Measurements from ENCODE around the gene CCNL2.
"Not testable (repeated sequence)": the region's sequence is repeated elsewhere in the genome, so short reads cannot be mapped to it uniquely, and the experiment has no call there.

Gene CCNL2

DNA sequence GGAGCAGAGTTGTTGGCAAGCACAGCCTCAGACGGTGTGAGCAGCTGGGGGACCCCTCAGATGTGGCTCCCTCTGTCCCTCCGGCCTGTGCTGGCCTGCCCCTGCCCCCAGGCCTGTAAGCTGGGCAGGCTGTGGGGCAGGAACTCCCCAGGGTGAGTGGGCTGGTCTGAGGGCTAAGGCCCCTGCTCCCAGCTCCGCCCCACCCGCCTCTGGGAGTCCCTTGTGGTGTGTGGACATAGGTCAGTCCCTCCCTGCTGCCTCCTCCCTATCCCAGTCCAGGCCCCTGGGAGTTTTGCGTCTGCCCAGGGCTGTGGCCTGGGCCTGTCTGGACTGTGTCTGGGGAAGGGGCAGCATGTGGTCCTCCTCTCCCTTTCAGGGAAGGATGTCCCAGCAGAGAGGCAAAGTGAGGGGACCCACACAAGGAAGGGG, 32.7 kb upstream of the CCNL2 start:
- TF ChIP-seq, protein P1, sequence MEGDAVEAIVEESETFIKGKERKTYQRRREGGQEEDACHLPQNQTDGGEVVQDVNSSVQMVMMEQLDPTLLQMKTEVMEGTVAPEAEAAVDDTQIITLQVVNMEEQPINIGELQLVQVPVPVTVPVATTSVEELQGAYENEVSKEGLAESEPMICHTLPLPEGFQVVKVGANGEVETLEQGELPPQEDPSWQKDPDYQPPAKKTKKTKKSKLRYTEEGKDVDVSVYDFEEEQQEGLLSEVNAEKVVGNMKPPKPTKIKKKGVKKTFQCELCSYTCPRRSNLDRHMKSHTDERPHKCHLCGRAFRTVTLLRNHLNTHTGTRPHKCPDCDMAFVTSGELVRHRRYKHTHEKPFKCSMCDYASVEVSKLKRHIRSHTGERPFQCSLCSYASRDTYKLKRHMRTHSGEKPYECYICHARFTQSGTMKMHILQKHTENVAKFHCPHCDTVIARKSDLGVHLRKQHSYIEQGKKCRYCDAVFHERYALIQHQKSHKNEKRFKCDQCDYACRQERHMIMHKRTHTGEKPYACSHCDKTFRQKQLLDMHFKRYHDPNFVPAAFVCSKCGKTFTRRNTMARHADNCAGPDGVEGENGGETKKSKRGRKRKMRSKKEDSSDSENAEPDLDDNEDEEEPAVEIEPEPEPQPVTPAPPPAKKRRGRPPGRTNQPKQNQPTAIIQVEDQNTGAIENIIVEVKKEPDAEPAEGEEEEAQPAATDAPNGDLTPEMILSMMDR (IDR thresholded peaks at IDR 0.05; ENCODE audit: low read depth, low read length): no peak
- no peak for DNase-seq (ENCODE audit: low read depth, low spot score)
- in situ Hi-C loops (cut with HindIII; ENCODE audit: low sequenced_read_pairs): no loop called here
- no peak overlapping the region for H3K4me3 ChIP-seq (ENCODE audit: low read depth, low read length)

DNA sequence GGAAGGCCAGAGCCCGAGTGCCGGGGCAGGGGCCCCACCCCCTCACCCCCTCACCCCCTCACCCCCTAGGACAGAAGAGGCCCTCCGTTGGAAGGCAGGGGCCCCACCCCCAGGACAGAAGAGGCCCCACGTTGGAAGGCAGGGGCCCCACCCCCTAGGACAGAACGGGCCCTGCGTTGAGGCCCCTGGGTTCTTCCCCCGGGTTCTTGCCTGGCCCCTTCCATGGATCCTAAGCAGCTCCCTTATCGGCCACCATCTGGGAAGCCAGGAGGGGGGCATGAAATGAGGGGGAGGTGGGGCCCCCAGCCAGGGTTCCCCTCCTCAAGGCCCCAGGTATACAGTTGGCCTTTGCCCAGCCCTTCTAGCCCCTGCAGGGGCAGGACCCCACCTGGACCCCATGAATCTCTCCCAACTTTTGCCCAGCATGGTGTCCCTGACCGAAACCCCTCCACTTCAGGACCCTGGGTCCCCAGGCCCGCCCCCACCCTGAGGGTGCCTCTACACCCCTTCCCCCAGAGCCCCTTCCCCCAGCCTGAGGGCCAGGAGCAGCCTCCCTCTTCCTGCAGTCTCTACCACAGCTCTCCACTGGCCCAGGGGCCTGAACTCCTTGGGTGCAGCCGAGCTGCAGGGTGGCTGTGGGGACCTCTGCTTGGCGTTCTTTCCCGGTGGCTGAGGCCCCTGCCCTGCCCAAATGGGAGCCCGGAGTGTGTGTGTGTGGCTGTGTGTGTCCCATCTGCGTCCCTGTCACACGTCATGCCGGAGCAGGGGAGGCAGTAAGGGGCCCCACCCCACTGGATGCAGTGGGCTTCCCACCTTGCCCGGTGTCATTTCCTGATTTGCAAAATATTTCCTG, 32.1 kb upstream of the CCNL2 start:
- no peak overlapping the region for H3K4me3 ChIP-seq (ENCODE audit: low read depth, low read length)
- no peak for DNase-seq (ENCODE audit: low read depth, low spot score)
- TF ChIP-seq, protein P1 (IDR thresholded peaks at IDR 0.05; ENCODE audit: low read depth, low read length): no peak
- in situ Hi-C loops (cut with HindIII; ENCODE audit: low sequenced_read_pairs): no loop called here

DNA sequence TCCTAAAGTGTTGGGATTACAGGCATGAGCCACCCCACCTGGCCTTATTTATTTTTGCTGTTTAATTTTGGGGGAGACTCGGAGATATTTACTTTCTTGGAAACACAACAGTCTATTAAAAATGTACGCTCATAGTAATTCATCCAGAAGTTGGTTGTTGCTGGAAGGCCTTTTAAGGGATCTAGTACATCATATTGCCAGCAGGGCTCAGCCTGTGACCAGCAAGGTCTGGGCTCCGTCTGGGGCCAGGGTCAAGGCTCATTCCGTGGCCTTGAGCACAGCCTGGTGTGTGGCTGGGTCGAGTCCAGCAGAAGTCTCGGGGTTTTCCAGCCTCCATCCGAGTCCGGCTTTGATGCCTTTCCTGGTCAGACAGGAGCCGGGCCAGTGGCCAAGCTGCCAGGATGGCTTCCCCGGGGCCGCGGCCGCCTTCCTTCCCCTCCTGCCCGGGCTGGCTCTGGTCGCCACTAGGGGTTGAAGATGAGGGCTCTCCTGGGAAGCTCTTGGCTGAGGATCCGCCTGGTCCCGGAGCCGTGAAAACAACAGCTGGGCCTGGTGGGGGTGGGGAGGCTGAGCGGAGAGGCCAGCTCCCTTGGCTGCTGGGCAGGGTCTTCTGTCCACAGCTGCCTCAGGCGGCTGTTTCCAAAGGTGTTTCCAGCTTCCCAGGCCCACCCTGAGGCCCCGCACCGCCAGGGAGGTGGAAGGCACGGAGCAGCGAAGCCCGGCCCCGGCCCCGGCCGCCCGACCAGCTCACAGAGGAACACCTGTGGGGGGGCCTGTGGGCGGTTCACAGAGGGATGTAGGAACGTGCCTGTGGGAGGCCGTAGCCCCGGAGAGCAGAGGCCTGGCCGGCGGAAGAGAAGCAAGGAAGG, 31.2 kb upstream of the CCNL2 start:
- TF ChIP-seq, protein P1 (IDR thresholded peaks at IDR 0.05; ENCODE audit: low read depth, low read length): peak; percentile 10
- DNase-seq (ENCODE audit: low read depth, low spot score): peak; percentile 67
- in situ Hi-C loops (cut with HindIII; ENCODE audit: low sequenced_read_pairs): no loop called here
- H3K4me3 ChIP-seq (ENCODE audit: low read depth, low read length): no peak overlapping the region

DNA sequence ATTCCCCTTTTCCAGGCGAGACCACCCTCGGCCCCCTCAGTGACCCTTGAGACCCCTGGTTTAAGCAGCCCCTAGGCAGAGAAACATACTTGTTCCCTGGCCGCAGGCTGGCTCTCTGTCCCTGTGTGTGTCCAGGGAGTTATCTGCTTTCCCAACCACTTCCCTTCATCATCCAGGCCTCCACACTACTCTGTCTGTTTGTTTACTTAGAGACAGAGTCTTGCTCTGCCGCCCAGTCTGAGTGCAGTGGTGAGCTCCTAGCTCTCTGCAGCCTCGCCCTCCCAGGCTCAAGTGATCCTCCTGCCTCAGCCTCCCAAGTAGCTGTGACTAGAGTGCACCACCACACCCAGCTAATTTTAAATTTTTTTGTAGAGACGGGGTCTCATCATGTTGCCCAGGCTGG, 30.5 kb upstream of the CCNL2 start:
- in situ Hi-C loops (cut with HindIII; ENCODE audit: low sequenced_read_pairs): no loop called here

DNA sequence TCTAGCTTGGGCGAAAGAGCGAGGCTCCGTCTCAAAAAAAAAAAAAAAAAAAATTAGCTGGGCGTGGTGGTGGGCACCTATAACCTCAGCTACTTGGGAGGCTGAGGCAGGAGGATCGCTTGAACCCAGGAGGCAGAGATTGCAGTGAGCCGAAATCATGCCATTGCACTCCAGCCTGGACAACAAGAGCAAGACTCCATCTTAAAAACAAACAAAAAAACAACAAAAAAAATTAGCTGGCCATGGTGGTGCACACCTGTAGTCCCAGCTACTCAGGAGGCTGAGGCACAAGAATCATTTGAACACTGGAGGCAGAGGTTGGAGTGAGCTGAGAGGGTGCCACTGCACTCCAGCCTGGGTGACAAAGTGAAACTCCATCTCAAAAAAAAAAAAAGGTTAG, 29.8 kb upstream of the CCNL2 start:
- in situ Hi-C loops (cut with HindIII; ENCODE audit: low sequenced_read_pairs); DNase-seq (ENCODE audit: low read depth, low spot score); H3K4me3 ChIP-seq (ENCODE audit: low read depth, low read length): not testable (repeated sequence)

More for the DNA sequence above, 30.5 kb upstream of the CCNL2 start:
- TF ChIP-seq, protein P1 (IDR thresholded peaks at IDR 0.05; ENCODE audit: low read depth, low read length): no peak
- no peak overlapping the region for H3K4me3 ChIP-seq (ENCODE audit: low read depth, low read length)
- DNase-seq (ENCODE audit: low read depth, low spot score): no peak

DNA sequence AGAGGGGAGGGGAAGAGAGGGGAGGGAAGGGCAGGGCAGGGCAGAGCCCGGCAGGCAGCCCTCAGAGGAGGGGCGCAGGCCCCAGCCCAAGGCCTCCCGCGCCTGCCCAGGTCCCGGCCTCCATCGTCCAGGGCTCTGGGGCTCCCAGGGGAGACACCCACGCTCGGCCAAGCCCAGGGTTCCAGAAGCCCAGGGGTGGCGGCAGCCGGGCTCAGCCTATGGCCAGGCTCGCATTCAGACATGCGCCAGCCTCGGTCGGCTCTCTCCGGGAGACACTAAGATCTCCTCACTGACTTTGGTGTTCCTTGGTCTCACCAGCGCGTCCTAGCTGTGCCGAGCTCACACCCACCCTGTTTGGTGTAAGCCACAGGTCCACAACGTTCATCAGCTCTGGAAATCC, 29.0 kb upstream of the CCNL2 start:
- TF ChIP-seq, protein P1 (IDR thresholded peaks at IDR 0.05; ENCODE audit: low read depth, low read length): no peak
- no peak for DNase-seq (ENCODE audit: low read depth, low spot score)
- in situ Hi-C loops (cut with HindIII; ENCODE audit: low sequenced_read_pairs): no loop called here
- no peak overlapping the region for H3K4me3 ChIP-seq (ENCODE audit: low read depth, low read length)

DNA sequence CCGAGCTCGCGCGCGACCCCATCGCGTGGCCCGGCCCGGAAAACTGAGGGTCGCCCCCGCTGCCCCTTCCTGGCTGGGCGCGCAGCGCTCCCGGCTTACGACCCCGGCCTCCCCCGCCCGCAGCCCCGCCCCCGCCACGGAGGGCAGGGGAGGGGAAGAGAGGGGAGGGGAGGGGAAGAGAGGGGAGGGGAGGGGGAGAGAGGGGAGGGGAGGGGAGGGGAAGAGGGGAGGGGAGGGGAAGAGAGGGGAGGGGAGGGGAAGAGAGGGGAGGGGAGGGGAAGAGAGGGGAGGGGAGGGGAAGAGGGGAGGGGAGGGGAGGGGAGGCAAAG, 28.6 kb upstream of the CCNL2 start:
- DNase-seq (ENCODE audit: low read depth, low spot score): no peak
- in situ Hi-C loops (cut with HindIII; ENCODE audit: low sequenced_read_pairs): no loop called here
- H3K4me3 ChIP-seq (ENCODE audit: low read depth, low read length): peak overlapping the region; percentile 27
- TF ChIP-seq, protein P1 (IDR thresholded peaks at IDR 0.05; ENCODE audit: low read depth, low read length): no peak
